Aorta (tissue), 5 donors: ENCODE measurements around the gene PMEPA1. TPM values are rescaled to one million over a fixed set of nuclear protein-coding genes. Genes with fewer than 3 reads are reported as not detected.
A peak's percentile ranks its signal among the peaks of the same experiment; 100 is the strongest.

ENCODE experiments used
- ATAC-seq: fragments of 200-7000 bp; cut with Tn5 transposase; one replicate; pipeline ENCODE4 v1.9.1; 2022; ENCODE audit warnings: moderate library complexity; ENCODE audit not compliant: low FRiP score
- DNase-seq, 2 donors: peaks; one replicate each; pipeline ENCODE4 v3.0.0-alpha.2; 2020
- H3K27ac ChIP-seq, 2 donors: one replicate each; pipeline ENCODE4 v1.5.1; 2013; ENCODE audit warnings: low read length in 2 of 2, mild to moderate bottlenecking in 2 of 2, moderate library complexity in 2 of 2, control low read depth in 1 of 2, inconsistent platforms in 1 of 2, low read depth in 1 of 2
- H3K27me3 ChIP-seq, 2 donors: one replicate each; pipeline ENCODE4 v1.6.1; 2013; ENCODE audit warnings: control low read depth in 1 of 2, low read length in 1 of 2, mild to moderate bottlenecking in 1 of 2, moderate library complexity in 1 of 2; ENCODE audit not compliant: insufficient read depth in 2 of 2, control insufficient read depth in 1 of 2
- H3K36me3 ChIP-seq, 2 donors: one replicate each; pipeline ENCODE4 v1.6.1; 2013; ENCODE audit warnings: control low read depth in 1 of 2, low read length in 1 of 2, mild to moderate bottlenecking in 1 of 2; ENCODE audit not compliant: insufficient read depth in 2 of 2, control insufficient read depth in 1 of 2
- H3K4me1 ChIP-seq, 2 donors: one replicate each; pipeline ENCODE4 v1.6.1; 2013; ENCODE audit warnings: low read length in 2 of 2, control low read depth in 1 of 2, mild to moderate bottlenecking in 1 of 2, moderate library complexity in 1 of 2; ENCODE audit not compliant: insufficient read depth in 2 of 2, control insufficient read depth in 1 of 2
- H3K4me3 ChIP-seq, 2 donors: one replicate each; pipeline ENCODE4 v1.5.1; 2013; ENCODE audit warnings: low read length in 2 of 2, control low read depth in 1 of 2, mild to moderate bottlenecking in 1 of 2
- H3K9me3 ChIP-seq: one replicate; pipeline ENCODE4 v1.6.1; 2013; ENCODE audit warnings: mild to moderate bottlenecking, low read length; ENCODE audit not compliant: control insufficient read depth
- WGBS, 2 donors: extraction: QIAGEN DNeasy Blood & Tissue Kit; methylation state at CpG; one replicate each; pipeline ENCODE4 v1.1.7; 2013; 5-methylcytosine and 5-hydroxymethylcytosine counted together
- intact Hi-C, 2 donors: fragments of 100-400 bp; cut with DNase I; formaldehyde crosslinking; loops; one replicate each; pipeline versions ENCODE4 v1.14.2 to v1.15.0; 2022
- polyA plus RNA-seq, 2 donors: library from polyadenylated mRNA; stranded (reverse); fragments of 200-250 nt; gene quantifications; one replicate each; pipeline ENCODE4 v1.2.3, GENCODE V29; 2013
- total RNA-seq, 2 donors: library from RNA; stranded (reverse); fragmentation: NEBNext Ultra II Directional; extraction: Animal tissue kit (Norgen Biotek cat#: 25700); gene quantifications; one replicate each; pipeline ENCODE4 v1.2.1, GENCODE V29; 2021
- donor health status: healthy with polysubstance abuse.
- donor health status: Bipolar disorder and iron deficiency.
- donor health status: DM: no; HTN: no; CAD: no.
- donor health status: DM: no; HTN: no; CAD: no.
- donor health status: DM: yes; HTN: yes; CAD: no.

PMEPA1 gene
- total and polyA plus RNA-seq, 4 donors, result 31.4 to 188 (median 107) TPM

- no peaks in the 10 kb centered on the region for H3K27me3 ChIP-seq
- H3K4me3 ChIP-seq, result no peak overlapping the region
- no peaks in the 10 kb centered on the region for H3K4me1 ChIP-seq
- intact Hi-C loops, result no loop called here
- H3K36me3 ChIP-seq, result no peaks in the 10 kb centered on the region
- DNase-seq (no peak), ATAC-seq (no peak)
- no peaks in the 10 kb centered on the region for H3K9me3 ChIP-seq
- 64 to 65% methylated on average over 4 of the region's 4 CpGs for WGBS, 2 donors
- H3K27ac ChIP-seq, result no peak overlapping the region
These were observed 18.9 kb upstream of the PMEPA1 start for GRCh38 chr20:57728762-57729161.

GRCh38 chr20:57727863-57728262, 18.0 kb upstream of the PMEPA1 start:
- no peak for DNase-seq
- intact Hi-C loops, result no loop called here
- H3K36me3 ChIP-seq, result no peaks in the 10 kb centered on the region
- 91 to 94% methylated on average over 3 of the region's 3 CpGs for WGBS, 2 donors
- no peak overlapping the region for H3K27ac ChIP-seq
- no peak overlapping the region for H3K4me3 ChIP-seq
- no peaks in the 10 kb centered on the region for H3K4me1 ChIP-seq
- H3K27me3 ChIP-seq, result no peaks in the 10 kb centered on the region
- no peaks in the 10 kb centered on the region for H3K9me3 ChIP-seq
- no peak for ATAC-seq

GRCh38 chr20:57725636-57726035, 15.8 kb upstream of the PMEPA1 start:
- no peak for ATAC-seq
- no peak for DNase-seq
- intact Hi-C loops, result no loop called here
- no peaks in the 10 kb centered on the region for H3K4me1 ChIP-seq
- H3K27ac ChIP-seq, result no peak overlapping the region
- no peak overlapping the region for H3K4me3 ChIP-seq
- no peaks in the 10 kb centered on the region for H3K27me3 ChIP-seq
- H3K36me3 ChIP-seq, result no peaks in the 10 kb centered on the region
- no peaks in the 10 kb centered on the region for H3K9me3 ChIP-seq
- WGBS, 2 donors, result 95 to 96% methylated on average over 9 of the region's 9 CpGs

GRCh38 chr20:57724610-57725405, 15.0 kb upstream of the PMEPA1 start:
- intact Hi-C loops, result no loop called here
- H3K9me3 ChIP-seq, result no peaks in the 10 kb centered on the region
- ATAC-seq (no peak), DNase-seq (no peak)
- no peaks in the 10 kb centered on the region for H3K36me3 ChIP-seq
- no peak overlapping the region for H3K4me3 ChIP-seq
- H3K27me3 ChIP-seq, result no peaks in the 10 kb centered on the region
- WGBS, 2 donors, result 92 to 94% methylated on average over 16 of the region's 16 CpGs
- H3K4me1 ChIP-seq, result no peaks in the 10 kb centered on the region
- no peak overlapping the region for H3K27ac ChIP-seq

GRCh38 chr20:57723816-57724215, 14.0 kb upstream of the PMEPA1 start:
- Histone ChIP-seq H3K4me1 (peaks cover 0 to under 1% of the 10 kb centered on the region in 2 donors), H3K27me3 (no peaks in the 10 kb centered on the region), H3K27ac (no peak overlapping the region), H3K4me3 (no peak overlapping the region), H3K36me3 (no peaks in the 10 kb centered on the region), H3K9me3 (no peaks in the 10 kb centered on the region)
- no peak for ATAC-seq
- DNase-seq, result no peak
- 92 to 94% methylated on average over 7 of the region's 7 CpGs for WGBS, 2 donors
- intact Hi-C loops, result no loop called here

- no peak for ATAC-seq
- no peak overlapping the region for H3K27ac ChIP-seq
- H3K27me3 ChIP-seq, result no peaks in the 10 kb centered on the region
- H3K4me1 ChIP-seq, result peaks cover 0 to 3% of the 10 kb centered on the region in 2 donors
- intact Hi-C loops, result loop anchor here (2.0 kb wide), 2 partner anchors 27 to 29 kb away; no protein-coding TSS in a partner anchor
- H3K9me3 ChIP-seq, result no peaks in the 10 kb centered on the region
- 62 to 64% methylated on average over 4 of the region's 4 CpGs for WGBS, 2 donors
- H3K36me3 ChIP-seq, result no peaks in the 10 kb centered on the region
- no peak for DNase-seq
- no peak overlapping the region for H3K4me3 ChIP-seq
These were observed 10.1 kb upstream of the PMEPA1 start for GRCh38 chr20:57719951-57720350.

- Histone ChIP-seq H3K27me3 (no peaks in the 10 kb centered on the region), H3K4me3 (no peak overlapping the region), H3K27ac (peak overlapping the region in 1 of 2 donors; percentile 35), H3K4me1 (peaks cover 0 to 3% of the 10 kb centered on the region in 2 donors), H3K9me3 (no peaks in the 10 kb centered on the region), H3K36me3 (no peaks in the 10 kb centered on the region)
- DNase-seq, result peak; percentile 97 to 98
- intact Hi-C loops, result loop anchor here (2.0 kb wide), 2 partner anchors 28 to 30 kb away; no protein-coding TSS in a partner anchor
- peak; percentile 93 for ATAC-seq
- 0% methylated on average over 31 of the region's 31 CpGs for WGBS, 2 donors
These were observed 8.7 kb upstream of the PMEPA1 start for GRCh38 chr20:57718490-57719009.

GRCh38 chr20:57717797-57718196, 8.0 kb upstream of the PMEPA1 start:
- intact Hi-C loops, result loop anchor here (2.0 kb wide), 2 partner anchors 29 to 31 kb away; no protein-coding TSS in a partner anchor
- no peak overlapping the region for H3K4me3 ChIP-seq
- DNase-seq, result no peak
- no peaks in the 10 kb centered on the region for H3K9me3 ChIP-seq
- ATAC-seq, result no peak
- H3K27ac ChIP-seq, result peak overlapping the region in 1 of 2 donors; percentile 72
- WGBS, 2 donors, result 14 to 17% methylated on average over 11 of the region's 11 CpGs
- H3K36me3 ChIP-seq, result no peaks in the 10 kb centered on the region
- peaks cover 0 to 3% of the 10 kb centered on the region in 2 donors for H3K4me1 ChIP-seq
- H3K27me3 ChIP-seq, result no peaks in the 10 kb centered on the region

GRCh38 chr20:57716901-57717300, 7.1 kb upstream of the PMEPA1 start:
- ATAC-seq, result no peak
- WGBS, 2 donors, result 6 to 10% methylated on average over 3 of the region's 3 CpGs

More at GRCh38 chr20:57716901-57717300, 7.1 kb upstream of the PMEPA1 start:
- Histone ChIP-seq H3K4me1 (peaks cover 0 to 3% of the 10 kb centered on the region in 2 donors), H3K36me3 (no peaks in the 10 kb centered on the region), H3K9me3 (no peaks in the 10 kb centered on the region), H3K4me3 (no peak overlapping the region), H3K27me3 (no peaks in the 10 kb centered on the region), H3K27ac (peak overlapping the region; percentile 49 to 90)
- no peak for DNase-seq
- intact Hi-C loops, result no loop called here
